H1 (cell line): Measurements from ENCODE around the gene OTX2. TPM values are rescaled to one million over a fixed set of nuclear protein-coding genes. Genes with fewer than 3 reads are reported as not detected.

ENCODE experiments used
- ATF2 ChIP-seq: IDR thresholded peaks from 2 replicates; pipeline ENCODE4 v1.6.1; 2012; ENCODE audit warnings: low read length, inconsistent platforms
- CEBPB ChIP-seq: IDR thresholded peaks from 2 replicates; pipeline ENCODE4 v1.6.1; 2012; ENCODE audit warnings: low read depth, low read length
- CHD1 ChIP-seq: IDR thresholded peaks from 2 replicates; pipeline ENCODE4 v1.6.1; 2012; ENCODE audit warnings: low read depth, low read length, improper control_type of control experiment
- EGR1 ChIP-seq: IDR thresholded peaks from 2 replicates; pipeline ENCODE4 v1.6.1; 2011; ENCODE audit warnings: low read depth, low read length, borderline replicate concordance
- KDM4A ChIP-seq: IDR thresholded peaks from one replicate; pipeline ENCODE4 v1.7.1; 2012; ENCODE audit warnings: low read depth, mild to moderate bottlenecking, moderate library complexity, low read length, inconsistent platforms; ENCODE audit not compliant: severe bottlenecking
- MAX ChIP-seq: IDR thresholded peaks from 2 replicates; pipeline ENCODE4 v1.6.1; 2012; ENCODE audit warnings: inconsistent platforms
- RAD21 ChIP-seq, 2 experiments: IDR thresholded peaks in 1 of 2; conservative IDR thresholded peaks in 1 of 2; 2 replicates each; pipeline ENCODE4 v1.6.1; 2011; ENCODE audit warnings: low read depth in 2 of 2, low read length in 2 of 2, improper control_type of control experiment in 1 of 2, inconsistent platforms in 1 of 2, mild to moderate bottlenecking in 1 of 2, moderate library complexity in 1 of 2
- polyA plus RNA-seq, 7 experiments: library from polyadenylated mRNA; depleted of rRNA in 3 of 7; stranded (reverse) in 5 of 7; unstranded in 2 of 7; fragments of >200 nt in 5 of 7; fragments of 200-250 nt in 2 of 7; gene quantifications; 1 replicate in 5 of 7; 2 replicates in 1 of 7; 4 replicates in 1 of 7; pipeline versions ENCODE4 v1.2.1 to v1.2.3, GENCODE V29; 2011 to 2013; ENCODE audit warnings: missing spikeins in 2 of 7, mixed read lengths in 2 of 7
- total RNA-seq: library from RNA; stranded (reverse); fragmentation: NEBNext Ultra II Directional; extraction: Animal tissue kit (Norgen Biotek cat#: 25700); gene quantifications from 2 replicates; pipeline ENCODE4 v1.2.1, GENCODE V29; 2021

Gene OTX2
- total and polyA plus RNA-seq, 2 of the 8 experiments (the other 6 are each of a cell fraction or from before 2014, with no cell fraction given) = 33.9 to 155 TPM

GRCh38 chr14:56798447-56799342 lies 11.6 kb downstream of the OTX2 start (continued):
- no peak for TF ChIP-seq CHD1
- TF ChIP-seq MAX = no peak
- no peak for TF ChIP-seq CEBPB
- no peak for TF ChIP-seq KDM4A
- peak; percentile 72; the same call in 1 of the 2 replicates for TF ChIP-seq ATF2
- peak in 1 of 2 experiments; percentile 1; a peak in 1 of 4 replicates for TF ChIP-seq RAD21 (IDR thresholded peaks at IDR 0.05 in 1 of 2, conservative IDR thresholded peaks at IDR 0.05 in 1 of 2; ENCODE audit: low read depth in 2 of 2, low read length in 2 of 2)
- peak; percentile 41; the same call in 1 of the 2 replicates for TF ChIP-seq EGR1
